ENCODE results near the gene COX6A1. TPM values are rescaled to one million over a fixed set of nuclear protein-coding genes. Genes with fewer than 3 reads are reported as not detected.

The COX6A1 gene
- total RNA-seq, 1 donor from 2014 or later, result 183 TPM

Other genes with a start within 250 kb of the COX6A1 start
- 68.3 TPM for gene GCN1, start 243.4 kb upstream of the COX6A1 start, total RNA-seq
- gene RPLP0, start 237.0 kb upstream of the COX6A1 start, total RNA-seq, result 3,440 TPM
- gene PXN, start 172.4 kb upstream of the COX6A1 start, total RNA-seq, result 59.2 TPM
- under 0.01 TPM for gene RNU4-2, start 146.2 kb upstream of the COX6A1 start, total RNA-seq
- under 0.01 TPM for gene RNU4-1, start 144.9 kb upstream of the COX6A1 start, total RNA-seq
- 5.0 TPM for gene SIRT4, start 135.8 kb upstream of the COX6A1 start, total RNA-seq
- not detected for gene PLA2G1B, start 110.3 kb upstream of the COX6A1 start, total RNA-seq
- gene MSI1, start 68.9 kb upstream of the COX6A1 start, total RNA-seq, result 0.31 TPM
- 12.0 TPM for gene TRIAP1, start 8.3 kb downstream of the COX6A1 start, total RNA-seq
- gene GATC, start 8.3 kb downstream of the COX6A1 start, total RNA-seq, result 18.5 TPM
- 92.3 TPM for gene SRSF9, start 31.6 kb downstream of the COX6A1 start, total RNA-seq
- 158 TPM for gene DYNLL1, start 58.0 kb downstream of the COX6A1 start, total RNA-seq
- 45.9 TPM for gene COQ5, start 91.0 kb downstream of the COX6A1 start, total RNA-seq
- 172 TPM for gene RNF10, start 96.2 kb downstream of the COX6A1 start, total RNA-seq
- gene POP5, start 143.3 kb downstream of the COX6A1 start, total RNA-seq, result 23.2 TPM
- 0.51 TPM for gene CABP1, start 202.5 kb downstream of the COX6A1 start, total RNA-seq
- gene MLEC, start 249.0 kb downstream of the COX6A1 start, total RNA-seq, result 67.1 TPM

Data from tongue (tissue), 1 donor.